ENCODE data around the gene BTBD19.

GRCh38 chr1:44785501-44786137, 22.7 kb upstream of the BTBD19 start:
- TF ChIP-seq, protein P1, sequence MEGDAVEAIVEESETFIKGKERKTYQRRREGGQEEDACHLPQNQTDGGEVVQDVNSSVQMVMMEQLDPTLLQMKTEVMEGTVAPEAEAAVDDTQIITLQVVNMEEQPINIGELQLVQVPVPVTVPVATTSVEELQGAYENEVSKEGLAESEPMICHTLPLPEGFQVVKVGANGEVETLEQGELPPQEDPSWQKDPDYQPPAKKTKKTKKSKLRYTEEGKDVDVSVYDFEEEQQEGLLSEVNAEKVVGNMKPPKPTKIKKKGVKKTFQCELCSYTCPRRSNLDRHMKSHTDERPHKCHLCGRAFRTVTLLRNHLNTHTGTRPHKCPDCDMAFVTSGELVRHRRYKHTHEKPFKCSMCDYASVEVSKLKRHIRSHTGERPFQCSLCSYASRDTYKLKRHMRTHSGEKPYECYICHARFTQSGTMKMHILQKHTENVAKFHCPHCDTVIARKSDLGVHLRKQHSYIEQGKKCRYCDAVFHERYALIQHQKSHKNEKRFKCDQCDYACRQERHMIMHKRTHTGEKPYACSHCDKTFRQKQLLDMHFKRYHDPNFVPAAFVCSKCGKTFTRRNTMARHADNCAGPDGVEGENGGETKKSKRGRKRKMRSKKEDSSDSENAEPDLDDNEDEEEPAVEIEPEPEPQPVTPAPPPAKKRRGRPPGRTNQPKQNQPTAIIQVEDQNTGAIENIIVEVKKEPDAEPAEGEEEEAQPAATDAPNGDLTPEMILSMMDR (IDR thresholded peaks at IDR 0.05), result no peak
- TF ChIP-seq POLR2A (IDR thresholded peaks at IDR 0.05), result no peak

Data from vagina (tissue), 2 donors.